Osteoblast (primary cell): ENCODE measurements around the gene STH. TPM values are rescaled to one million over a fixed set of nuclear protein-coding genes. Genes with fewer than 3 reads are reported as not detected.

Source experiments
- DNase-seq: peaks from one replicate; pipeline ENCODE4 v3.0.0; 2011; ENCODE audit warnings: low spot score, mixed read lengths; ENCODE audit not compliant: insufficient read length; ENCODE audit errors: missing footprints
- H2AFZ ChIP-seq: 2 replicates; pipeline ENCODE4 v1.6.0; 2011; ENCODE audit warnings: mild to moderate bottlenecking, low read length
- H3K27ac ChIP-seq: 2 replicates; pipeline ENCODE4 v1.5.1; 2011; ENCODE audit warnings: mild to moderate bottlenecking, low read depth, low read length, moderate library complexity
- H3K27me3 ChIP-seq: 2 replicates; pipeline ENCODE4 v1.6.0; 2012; ENCODE audit warnings: mild to moderate bottlenecking, control low read depth, inconsistent platforms, low read length, moderate library complexity; ENCODE audit not compliant: insufficient read depth
- H3K36me3 ChIP-seq: 2 replicates; pipeline ENCODE4 v1.5.1; 2011; ENCODE audit warnings: mild to moderate bottlenecking, low read length, control low read depth, moderate library complexity; ENCODE audit not compliant: insufficient read depth
- H3K4me1 ChIP-seq: 2 replicates; pipeline ENCODE4 v1.5.1; 2011; ENCODE audit warnings: mild to moderate bottlenecking, low read length, control low read depth, moderate library complexity; ENCODE audit not compliant: insufficient read depth
- H3K4me2 ChIP-seq: 2 replicates; pipeline ENCODE4 v1.6.0; 2011; ENCODE audit warnings: mild to moderate bottlenecking, low read length; ENCODE audit not compliant: insufficient read depth
- H3K4me3 ChIP-seq: fragments of 200-600 bp; sonication (generic); 3 replicates; pipeline ENCODE4 v1.5.1; 2012; ENCODE audit warnings: mild to moderate bottlenecking, low read length, inconsistent platforms; ENCODE audit not compliant: insufficient read depth
- H3K79me2 ChIP-seq: 2 replicates; pipeline ENCODE4 v1.6.0; 2012; ENCODE audit warnings: mild to moderate bottlenecking, low read length, control low read depth, inconsistent platforms; ENCODE audit not compliant: insufficient read depth
- H3K9me3 ChIP-seq: 2 replicates; pipeline ENCODE4 v1.5.1; 2011; ENCODE audit warnings: low read depth, low read length, control low read depth
- H4K20me1 ChIP-seq: 2 replicates; pipeline ENCODE4 v1.6.0; 2012; ENCODE audit warnings: mild to moderate bottlenecking, low read length, control low read depth; ENCODE audit not compliant: insufficient read depth
- CTCF ChIP-seq: IDR thresholded peaks from 2 replicates; pipeline ENCODE4 v1.5.1; 2011; ENCODE audit warnings: mild to moderate bottlenecking, low read depth, low read length, moderate library complexity; ENCODE audit errors: extremely low read depth
- total RNA-seq: library from RNA; depleted of rRNA; stranded (reverse); fragments of >200 nt; gene quantifications from 2 replicates; pipeline ENCODE4 v1.2.3, GENCODE V29; 2012

The STH gene
- total RNA-seq, 1 donor, result not detected

- DNase-seq, result peak; percentile 58
- Histone ChIP-seq H3K27me3 (peaks cover 7% of the 10 kb centered on the region), H3K4me2 (no peak overlapping the region), H3K4me3 (no peak overlapping the region), H3K9me3 (no peaks in the 10 kb centered on the region), H3K27ac (no peak overlapping the region), H3K4me1 (no peaks in the 10 kb centered on the region), H4K20me1 (no peaks in the 10 kb centered on the region), H3K36me3 (no peaks in the 10 kb centered on the region), H2AFZ (no peak overlapping the region), H3K79me2 (no peaks in the 10 kb centered on the region)
- TF ChIP-seq CTCF, result no peak
These were observed 24.8 kb upstream of the STH start for GRCh38 chr17:45973946-45974859.

- Histone ChIP-seq H3K27me3 (peaks cover 10% of the 10 kb centered on the region), H3K79me2 (no peaks in the 10 kb centered on the region), H3K9me3 (no peaks in the 10 kb centered on the region), H3K4me1 (no peaks in the 10 kb centered on the region), H3K27ac (no peak overlapping the region), H3K36me3 (no peaks in the 10 kb centered on the region), H3K4me2 (no peak overlapping the region), H3K4me3 (no peak overlapping the region), H2AFZ (no peak overlapping the region), H4K20me1 (no peaks in the 10 kb centered on the region)
- no peak for TF ChIP-seq CTCF
- peak; percentile 58 for DNase-seq
These were observed 24.0 kb upstream of the STH start for GRCh38 chr17:45974916-45975630.

- no peak overlapping the region for H2AFZ ChIP-seq
- no peak overlapping the region for H3K27ac ChIP-seq
- no peaks in the 10 kb centered on the region for H3K36me3 ChIP-seq
- no peak for TF ChIP-seq CTCF
- no peak overlapping the region for H3K4me2 ChIP-seq
- H3K79me2 ChIP-seq, result no peaks in the 10 kb centered on the region
- H3K9me3 ChIP-seq, result no peaks in the 10 kb centered on the region
- H4K20me1 ChIP-seq, result no peaks in the 10 kb centered on the region
- peaks cover 10% of the 10 kb centered on the region for H3K27me3 ChIP-seq
- DNase-seq, result peak; percentile 36
- no peak overlapping the region for H3K4me3 ChIP-seq
- H3K4me1 ChIP-seq, result no peaks in the 10 kb centered on the region
These were observed 23.3 kb upstream of the STH start for GRCh38 chr17:45975640-45976295.
